H9 (cell line): ENCODE results near the gene ZNF652. TPM values are rescaled to one million over a fixed set of nuclear protein-coding genes. Genes with fewer than 3 reads are reported as not detected.

ENCODE experiments used
- DNase-seq: peaks from one replicate; pipeline ENCODE4 v3.0.0-alpha.2; 2017
- H2AFZ ChIP-seq: one replicate; pipeline ENCODE4 v1.6.1; 2013; ENCODE audit warnings: mild to moderate bottlenecking, low read length, control low read depth, moderate library complexity
- H2AK5ac ChIP-seq: 2 replicates; pipeline ENCODE4 v1.6.1; 2013; ENCODE audit warnings: low read length, control low read depth, mixed read lengths; ENCODE audit not compliant: insufficient read length
- H2BK120ac ChIP-seq: one replicate; pipeline ENCODE4 v1.6.1; 2013; ENCODE audit warnings: low read depth, mild to moderate bottlenecking, low read length, control low read depth, inconsistent platforms; ENCODE audit not compliant: poor library complexity, severe bottlenecking
- H2BK12ac ChIP-seq: 2 replicates; pipeline ENCODE4 v1.6.1; 2013; ENCODE audit warnings: low read length, control low read depth, mixed read lengths, low read depth; ENCODE audit not compliant: insufficient read length
- H2BK15ac ChIP-seq: 2 replicates; pipeline ENCODE4 v1.6.1; 2013; ENCODE audit warnings: low read depth, low read length, control low read depth
- H2BK20ac ChIP-seq: one replicate; pipeline ENCODE4 v1.6.1; 2013; ENCODE audit warnings: low read depth, mild to moderate bottlenecking, low read length, control low read depth, inconsistent platforms; ENCODE audit not compliant: poor library complexity, severe bottlenecking
- H2BK5ac ChIP-seq: 2 replicates; pipeline ENCODE4 v1.6.1; 2013; ENCODE audit warnings: low read length, control low read depth, mixed read lengths; ENCODE audit not compliant: insufficient read length
- H3K14ac ChIP-seq: 2 replicates; pipeline ENCODE4 v1.6.1; 2013; ENCODE audit warnings: low read length, control low read depth; ENCODE audit not compliant: insufficient read depth
- H3K18ac ChIP-seq: 2 replicates; pipeline ENCODE4 v1.6.1; 2013; ENCODE audit warnings: low read depth, mild to moderate bottlenecking, mixed read lengths, low read length, control low read depth; ENCODE audit not compliant: insufficient read length
- H3K23ac ChIP-seq: 2 replicates; pipeline ENCODE4 v1.6.1; 2013; ENCODE audit warnings: low read length, control low read depth, mixed read lengths, low read depth; ENCODE audit not compliant: insufficient read length
- H3K23me2 ChIP-seq: 2 replicates; pipeline ENCODE4 v1.6.1; 2013; ENCODE audit warnings: low read depth, mild to moderate bottlenecking, mixed read lengths, low read length, control low read depth; ENCODE audit not compliant: insufficient read length, poor library complexity, severe bottlenecking
- H3K27ac ChIP-seq: 2 replicates; pipeline ENCODE4 v1.5.1; 2013; ENCODE audit warnings: low read length, control low read depth, mixed read lengths, low read depth; ENCODE audit not compliant: insufficient read length
- H3K27me3 ChIP-seq: 2 replicates; pipeline ENCODE4 v1.6.1; 2013; ENCODE audit warnings: low read length, control low read depth, inconsistent platforms; ENCODE audit not compliant: insufficient read depth
- H3K4ac ChIP-seq: 2 replicates; pipeline ENCODE4 v1.6.1; 2013; ENCODE audit warnings: low read depth, mild to moderate bottlenecking, control low read depth, inconsistent platforms, low read length, moderate library complexity
- H3K4me1 ChIP-seq: 2 replicates; pipeline ENCODE4 v1.6.1; 2013; ENCODE audit warnings: low read length, control low read depth, inconsistent platforms; ENCODE audit not compliant: insufficient read depth
- H3K4me2 ChIP-seq: 2 replicates; pipeline ENCODE4 v1.6.1; 2013; ENCODE audit warnings: low read length, control low read depth, mixed read lengths; ENCODE audit not compliant: insufficient read length, insufficient read depth
- H3K56ac ChIP-seq: 2 replicates; pipeline ENCODE4 v1.6.1; 2013; ENCODE audit warnings: low read depth, mild to moderate bottlenecking, mixed read lengths, low read length, control low read depth; ENCODE audit not compliant: insufficient read length
- H3K79me1 ChIP-seq: 2 replicates; pipeline ENCODE4 v1.6.1; 2013; ENCODE audit warnings: low read depth, mild to moderate bottlenecking, moderate library complexity, low read length, control low read depth, inconsistent platforms; ENCODE audit not compliant: insufficient read depth, poor library complexity, severe bottlenecking
- H3K79me2 ChIP-seq: 2 replicates; pipeline ENCODE4 v1.6.1; 2013; ENCODE audit warnings: low read length, control low read depth, inconsistent platforms; ENCODE audit not compliant: insufficient read depth
- H3K9ac ChIP-seq: 2 replicates; pipeline ENCODE4 v1.6.1; 2013; ENCODE audit warnings: low read length, control low read depth, mixed read lengths; ENCODE audit not compliant: insufficient read length; ENCODE audit errors: extremely low read depth
- H3K9me3 ChIP-seq: one replicate; pipeline ENCODE4 v1.6.1; 2013; ENCODE audit warnings: low read depth, low read length, inconsistent platforms; ENCODE audit not compliant: control insufficient read depth
- H3T11ph ChIP-seq: one replicate; pipeline ENCODE4 v1.6.1; 2013; ENCODE audit warnings: mild to moderate bottlenecking, low read length, control low read depth, inconsistent platforms
- H4K20me1 ChIP-seq: one replicate; pipeline ENCODE4 v1.6.1; 2013; ENCODE audit not compliant: control insufficient read depth, insufficient read length, insufficient read depth
- H4K5ac ChIP-seq: 2 replicates; pipeline ENCODE4 v1.6.1; 2013; ENCODE audit warnings: low read depth, mild to moderate bottlenecking, mixed read lengths, low read length, control low read depth; ENCODE audit not compliant: insufficient read length
- H4K8ac ChIP-seq: replicated peaks from 2 replicates; pipeline ENCODE4 v1.6.1; 2013; ENCODE audit warnings: low read length, control low read depth, mixed read lengths, low read depth; ENCODE audit not compliant: insufficient read length
- H4K91ac ChIP-seq: 2 replicates; pipeline ENCODE4 v1.6.1; 2013; ENCODE audit warnings: low read depth, mild to moderate bottlenecking, moderate library complexity, mixed read lengths, low read length, control low read depth; ENCODE audit not compliant: insufficient read length
- H3K27ac Mint-ChIP-seq, 3 experiments: 2 replicates in 2 of 3; 3 replicates in 1 of 3; pipeline ENCODE4 v1.8.0; 2020 to 2021; ENCODE audit warnings: mixed read lengths in 3 of 3, mild to moderate bottlenecking in 1 of 3, moderate library complexity in 1 of 3
- H3K27me3 Mint-ChIP-seq: 2 replicates; pipeline ENCODE4 v1.8.0; 2021; ENCODE audit warnings: low read depth, mild to moderate bottlenecking, moderate library complexity, mixed read lengths
- H3K36me3 Mint-ChIP-seq, 3 experiments: 2 replicates in 2 of 3; 3 replicates in 1 of 3; pipeline ENCODE4 v1.8.0; 2020 to 2021; ENCODE audit warnings: low read depth in 3 of 3, mixed read lengths in 3 of 3; ENCODE audit not compliant: insufficient read depth in 1 of 3
- H3K4me1 Mint-ChIP-seq, 2 experiments: 2 replicates each; pipeline ENCODE4 v1.8.0; 2020; ENCODE audit warnings: mixed read lengths in 2 of 2
- H3K4me3 Mint-ChIP-seq, 2 experiments: 2 replicates in 1 of 2; 3 replicates in 1 of 2; pipeline ENCODE4 v1.8.0; 2020 to 2021; ENCODE audit warnings: mild to moderate bottlenecking in 2 of 2, mixed read lengths in 2 of 2, moderate library complexity in 1 of 2
- H3K9me3 Mint-ChIP-seq, 2 experiments: 2 replicates in 1 of 2; 3 replicates in 1 of 2; pipeline ENCODE4 v1.8.0; 2020; ENCODE audit warnings: mild to moderate bottlenecking in 2 of 2, mixed read lengths in 2 of 2, moderate library complexity in 1 of 2
- CTCF ChIP-seq: fragments of 200-600 bp; sonication (generic); conservative IDR thresholded peaks from 3 replicates; pipeline ENCODE4 v1.8.0; 2021; ENCODE audit warnings: antibody characterized with exemption, mild to moderate bottlenecking
- WGBS: extraction: QIAGEN DNeasy Blood & Tissue Kit; methylation state at CpG from one replicate; pipeline ENCODE4 v1.1.7; 2013; ENCODE audit warnings: missing lambda C conversion rate, low lambda C conversion rate, mixed read lengths; ENCODE audit not compliant: insufficient read length; ENCODE audit errors: extremely low coverage; 5-methylcytosine and 5-hydroxymethylcytosine counted together
- total RNA-seq: library from RNA; stranded (reverse); gene quantifications from 2 replicates; pipeline ENCODE4 v1.2.1, GENCODE V29; 2021

ZNF652 gene
- total RNA-seq, 1 experiment from 2014 or later, result 33.6 TPM

- H3K23me2 ChIP-seq, result no peaks in the 10 kb centered on the region
- Mint-ChIP-seq H3K36me3 (peaks cover 3 to 14% (median 5%) of the 10 kb centered on the region in 3 experiments; a peak in 5 of 7 replicates), H3K27me3 (no peaks in the 10 kb centered on the region), H3K4me3 (no peak overlapping the region), H3K9me3 (no peaks in the 10 kb centered on the region), H3K4me1 (peaks cover 2 to 8% of the 10 kb centered on the region in 2 experiments; a peak in 1 of 4 replicates), H3K27ac (no peak overlapping the region)
- no peak overlapping the region for H3K56ac ChIP-seq
- no peak overlapping the region for H3K9ac ChIP-seq
- no peaks in the 10 kb centered on the region for H3K9me3 ChIP-seq
- no peak overlapping the region for H3K18ac ChIP-seq
- H3K4me2 ChIP-seq, result no peak overlapping the region
- no peak for DNase-seq
- H2AFZ ChIP-seq, result no peak overlapping the region
- no peak overlapping the region for H3T11ph ChIP-seq
- no peaks in the 10 kb centered on the region for H3K27me3 ChIP-seq
- H2BK5ac ChIP-seq, result no peak overlapping the region
- H3K14ac ChIP-seq, result no peak overlapping the region
- WGBS, result no CpG with 5 or more reads among the region's 3 CpGs
- H2BK15ac ChIP-seq, result no peak overlapping the region
- H2BK12ac ChIP-seq, result no peak overlapping the region
- no peak overlapping the region for H2BK120ac ChIP-seq
- no peak overlapping the region for H2AK5ac ChIP-seq
- no peak overlapping the region for H3K27ac ChIP-seq
- no peak overlapping the region for H4K5ac ChIP-seq
- H2BK20ac ChIP-seq, result no peak overlapping the region
- no peaks in the 10 kb centered on the region for H3K79me2 ChIP-seq
- H4K91ac ChIP-seq, result no peak overlapping the region
- H3K4ac ChIP-seq, result no peak overlapping the region
- H3K4me1 ChIP-seq, result no peaks in the 10 kb centered on the region
- H3K23ac ChIP-seq, result no peak overlapping the region
- TF ChIP-seq CTCF, result no peak
- no peaks in the 10 kb centered on the region for H3K79me1 ChIP-seq
- H4K20me1 ChIP-seq, result no peaks in the 10 kb centered on the region
- no peak overlapping the region for H4K8ac ChIP-seq
Measured at GRCh38 chr17:49312722-49313121, 49.3 kb downstream of the ZNF652 start.
